Mesodermal cell (in vitro differentiated cells): ENCODE measurements around the gene ADPRH.
"Not testable (repeated sequence)": the region's sequence is repeated elsewhere in the genome, so short reads cannot be mapped to it uniquely, and the experiment has no call there.

Experiments
- H3K27ac ChIP-seq: 2 replicates; pipeline ENCODE4 v1.7.0; 2013; ENCODE audit warnings: mild to moderate bottlenecking, low read depth, low read length, moderate library complexity; ENCODE audit not compliant: severe bottlenecking
- H3K36me3 ChIP-seq: 2 replicates; pipeline ENCODE4 v1.7.1; 2013; ENCODE audit warnings: mild to moderate bottlenecking, low read length, moderate library complexity; ENCODE audit not compliant: control insufficient read depth, insufficient read depth
- H3K4me1 ChIP-seq: one replicate; pipeline ENCODE4 v1.7.1; 2013; ENCODE audit warnings: mild to moderate bottlenecking, low read length; ENCODE audit not compliant: insufficient read depth, control insufficient read depth, poor library complexity, severe bottlenecking
- H3K4me3 ChIP-seq: 2 replicates; pipeline ENCODE4 v1.7.0; 2013; ENCODE audit warnings: low read length, control low read depth, mild to moderate bottlenecking; ENCODE audit not compliant: insufficient read depth, poor library complexity, severe bottlenecking; ENCODE audit errors: extremely low read depth
- H3K9me3 ChIP-seq: 2 replicates; pipeline ENCODE4 v1.7.1; 2013; ENCODE audit warnings: mild to moderate bottlenecking, low read length, moderate library complexity; ENCODE audit not compliant: control insufficient read depth
- WGBS, 2 experiments: methylation state at CpG; one replicate each; pipeline ENCODE4 v1.1.5; 2013; ENCODE audit warnings: missing lambda C conversion rate in 2 of 2; ENCODE audit not compliant: insufficient coverage in 2 of 2; 5-methylcytosine and 5-hydroxymethylcytosine counted together

The ADPRH gene

GRCh38 chr3:119548341-119548740 is 31.0 kb upstream of the ADPRH start:
- H3K4me1 ChIP-seq: no peaks in the 10 kb centered on the region
- 73 to 80% methylated on average over 3 of the region's 3 CpGs for WGBS, 2 experiments
- no peaks in the 10 kb centered on the region for H3K9me3 ChIP-seq
- H3K27ac ChIP-seq: no peak overlapping the region
- no peaks in the 10 kb centered on the region for H3K36me3 ChIP-seq
- H3K4me3 ChIP-seq: no peak overlapping the region

DNA sequence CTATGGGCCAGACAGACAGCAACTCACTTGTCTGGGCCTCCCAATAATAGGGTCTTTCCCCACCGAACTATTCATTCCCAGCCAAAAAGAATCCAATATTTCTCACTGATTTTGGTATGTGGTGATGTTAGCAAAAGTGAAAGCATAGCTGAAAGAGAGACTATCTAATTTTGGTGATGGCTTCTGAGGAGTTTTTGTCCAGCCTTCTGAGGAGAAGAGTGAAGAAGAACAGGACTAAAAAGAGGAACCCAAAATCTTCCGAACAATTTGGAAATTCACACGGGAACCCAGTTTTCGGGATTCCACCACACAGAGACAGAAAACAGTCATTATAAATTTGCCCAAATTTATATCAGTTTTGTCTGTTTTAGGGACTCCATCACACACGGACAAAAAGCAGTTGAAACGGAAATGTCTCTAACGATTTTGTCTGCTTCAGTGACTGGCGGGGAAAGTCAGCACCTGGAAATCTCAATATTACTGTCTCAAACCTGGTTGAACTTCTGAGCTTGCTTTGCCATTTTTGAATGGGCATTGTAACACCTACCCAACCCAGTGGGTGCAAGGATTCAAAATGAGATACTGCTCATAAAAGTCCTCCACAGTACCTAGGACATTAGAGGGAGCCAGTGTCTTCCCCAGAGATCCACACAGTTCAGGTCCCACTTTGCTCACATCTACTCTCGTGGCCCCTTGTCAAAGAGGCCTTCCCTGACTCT is 28.9 kb upstream of the ADPRH start:
- 93 to 95% methylated on average over 5 to 8 of the region's 9 CpGs for WGBS, 2 experiments
- Histone ChIP-seq H3K36me3 (no peaks in the 10 kb centered on the region), H3K4me3 (no peak overlapping the region), H3K4me1 (no peaks in the 10 kb centered on the region), H3K9me3 (no peaks in the 10 kb centered on the region), H3K27ac (no peak overlapping the region)

GRCh38 chr3:119551598-119551997 is 27.7 kb upstream of the ADPRH start:
- Histone ChIP-seq H3K4me3 (no peak overlapping the region), H3K27ac (no peak overlapping the region), H3K4me1 (no peaks in the 10 kb centered on the region), H3K9me3 (no peaks in the 10 kb centered on the region), H3K36me3 (no peaks in the 10 kb centered on the region)
- 81 to 85% methylated on average over 4 to 5 of the region's 5 CpGs for WGBS, 2 experiments

DNA sequence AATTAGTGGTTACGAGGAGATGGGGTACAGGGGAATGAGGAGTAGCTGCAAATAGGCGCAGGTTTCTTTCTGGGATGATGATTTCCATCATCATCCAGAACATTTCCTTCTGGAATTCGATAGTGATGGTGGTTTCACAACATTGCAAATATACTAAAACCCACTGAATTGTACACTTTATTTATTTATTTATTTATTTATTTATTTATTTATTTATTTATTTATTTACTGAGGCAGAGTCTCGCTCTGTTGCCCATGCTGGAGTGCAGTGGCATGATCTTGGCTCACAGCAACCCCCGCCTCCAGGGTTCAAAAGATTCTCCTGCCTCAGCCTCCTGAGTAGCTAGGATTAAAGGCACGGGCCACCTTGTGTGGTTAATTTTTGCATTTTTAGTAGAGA is 26.4 kb upstream of the ADPRH start:
- not testable (repeated sequence) for H3K4me3 ChIP-seq, H3K27ac ChIP-seq, H3K36me3 ChIP-seq, H3K9me3 ChIP-seq, H3K4me1 ChIP-seq
- WGBS, 2 experiments: 86 to 100% methylated on average over 2 to 3 of the region's 6 CpGs

DNA sequence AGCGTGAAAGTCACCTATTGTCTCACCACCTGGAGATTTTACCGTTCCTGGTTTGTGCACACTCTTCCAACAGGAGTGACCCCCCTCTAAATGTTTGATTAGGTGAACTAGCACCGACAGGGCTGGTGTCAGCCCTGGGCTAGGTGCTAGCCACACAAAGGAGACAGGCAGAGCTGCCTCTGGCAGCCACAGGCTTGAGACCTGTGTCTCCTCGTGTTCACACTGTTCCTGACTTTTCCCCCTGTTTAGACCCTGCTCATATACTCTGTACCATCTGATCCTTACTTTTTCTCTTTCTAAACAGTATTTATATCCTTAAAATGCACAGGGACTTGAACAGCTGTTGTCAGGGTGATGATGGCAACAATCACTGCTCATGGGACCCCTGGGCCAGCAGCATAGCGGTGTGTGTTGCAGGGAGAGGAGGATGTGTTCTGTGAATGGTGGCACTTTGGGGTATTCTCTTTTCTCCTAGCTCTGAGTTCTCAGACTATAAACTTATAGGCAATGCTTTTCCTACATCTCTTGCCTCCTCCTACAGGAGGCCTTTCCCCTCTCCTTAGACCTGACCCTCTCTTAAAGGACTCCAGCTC is 25.4 kb upstream of the ADPRH start:
- no peak overlapping the region for H3K4me3 ChIP-seq
- 55 to 60% methylated on average over 2 to 3 of the region's 5 CpGs for WGBS, 2 experiments
- H3K36me3 ChIP-seq: no peaks in the 10 kb centered on the region
- no peaks in the 10 kb centered on the region for H3K4me1 ChIP-seq
- H3K27ac ChIP-seq: no peak overlapping the region
- no peaks in the 10 kb centered on the region for H3K9me3 ChIP-seq

DNA sequence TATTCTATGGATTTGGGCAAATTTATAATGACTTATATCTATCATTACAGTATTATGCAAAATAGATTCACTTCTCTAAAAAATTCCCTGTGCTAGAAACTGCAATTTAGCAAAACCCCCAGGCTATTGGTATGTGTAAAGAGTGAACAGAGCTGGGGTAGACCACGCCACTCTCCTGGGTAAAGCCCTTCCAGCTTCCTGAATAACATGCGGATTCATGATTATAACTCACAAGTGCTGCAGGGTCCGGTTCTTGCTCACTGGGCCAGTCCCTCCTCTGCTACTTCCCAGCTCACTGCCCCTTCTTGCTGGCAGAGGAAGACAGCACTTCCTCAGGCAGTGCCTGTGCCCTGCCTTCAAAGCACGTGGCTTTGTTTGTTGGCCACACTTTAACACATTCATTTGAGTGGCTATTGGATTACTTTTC is 24.0 kb upstream of the ADPRH start:
- WGBS, 2 experiments: 80 to 100% methylated on average over 2 to 3 of the region's 4 CpGs
- H3K36me3 ChIP-seq: no peaks in the 10 kb centered on the region
- H3K27ac ChIP-seq: no peak overlapping the region
- no peaks in the 10 kb centered on the region for H3K4me1 ChIP-seq
- H3K4me3 ChIP-seq: no peak overlapping the region
- no peaks in the 10 kb centered on the region for H3K9me3 ChIP-seq

GRCh38 chr3:119555929-119556328 is 23.4 kb upstream of the ADPRH start:
- Histone ChIP-seq H3K4me1 (no peaks in the 10 kb centered on the region), H3K36me3 (no peaks in the 10 kb centered on the region), H3K4me3 (no peak overlapping the region), H3K9me3 (no peaks in the 10 kb centered on the region), H3K27ac (no peak overlapping the region)
- WGBS, 2 experiments: 60% methylated on average over 1 of the region's 1 CpG; no CpG with 5 or more reads in 1 of the 2 experiments

DNA sequence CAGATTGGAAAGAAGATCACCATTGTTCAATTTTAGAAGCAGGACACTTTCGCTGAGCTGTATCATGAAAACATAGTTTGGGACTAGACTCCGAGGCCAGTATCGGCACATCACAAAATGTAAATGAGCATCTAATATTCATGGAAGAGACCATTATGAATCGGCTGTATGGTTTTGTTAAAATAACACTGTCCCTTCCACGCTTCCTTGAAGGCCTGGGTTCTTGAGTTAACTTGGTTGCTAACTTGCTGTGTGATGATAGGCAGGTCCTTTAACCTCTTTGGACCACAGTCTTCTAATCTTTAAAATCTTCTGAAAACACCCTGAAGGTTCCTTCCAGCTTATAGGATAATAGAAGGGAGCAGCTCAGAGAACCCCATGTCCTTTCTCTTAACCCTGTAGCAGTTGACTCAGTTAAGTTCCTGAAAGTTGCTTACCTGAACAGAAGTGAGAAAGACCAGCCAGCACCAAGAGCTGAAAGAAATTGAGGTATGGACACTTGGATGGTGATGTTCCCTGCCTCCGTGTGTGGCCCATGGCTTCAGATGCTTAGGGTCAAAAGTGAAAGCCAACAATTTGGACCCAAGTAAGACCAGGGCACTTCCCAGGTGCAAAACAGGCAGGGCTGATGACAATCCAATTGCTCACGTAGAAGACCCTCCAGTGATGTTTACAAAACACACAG is 22.0 kb upstream of the ADPRH start:
- H3K9me3 ChIP-seq: no peaks in the 10 kb centered on the region
- H3K4me3 ChIP-seq: no peak overlapping the region
- WGBS, 2 experiments: 91 to 100% methylated on average over 5 of the region's 7 CpGs
- H3K27ac ChIP-seq: no peak overlapping the region
- no peaks in the 10 kb centered on the region for H3K4me1 ChIP-seq
- H3K36me3 ChIP-seq: no peaks in the 10 kb centered on the region

GRCh38 chr3:119557877-119558269 is 21.4 kb upstream of the ADPRH start:
- no peaks in the 10 kb centered on the region for H3K36me3 ChIP-seq
- H3K4me1 ChIP-seq: no peaks in the 10 kb centered on the region
- 90 to 96% methylated on average over 2 to 3 of the region's 3 CpGs for WGBS, 2 experiments
- H3K27ac ChIP-seq: no peak overlapping the region
- H3K9me3 ChIP-seq: no peaks in the 10 kb centered on the region
- no peak overlapping the region for H3K4me3 ChIP-seq

DNA sequence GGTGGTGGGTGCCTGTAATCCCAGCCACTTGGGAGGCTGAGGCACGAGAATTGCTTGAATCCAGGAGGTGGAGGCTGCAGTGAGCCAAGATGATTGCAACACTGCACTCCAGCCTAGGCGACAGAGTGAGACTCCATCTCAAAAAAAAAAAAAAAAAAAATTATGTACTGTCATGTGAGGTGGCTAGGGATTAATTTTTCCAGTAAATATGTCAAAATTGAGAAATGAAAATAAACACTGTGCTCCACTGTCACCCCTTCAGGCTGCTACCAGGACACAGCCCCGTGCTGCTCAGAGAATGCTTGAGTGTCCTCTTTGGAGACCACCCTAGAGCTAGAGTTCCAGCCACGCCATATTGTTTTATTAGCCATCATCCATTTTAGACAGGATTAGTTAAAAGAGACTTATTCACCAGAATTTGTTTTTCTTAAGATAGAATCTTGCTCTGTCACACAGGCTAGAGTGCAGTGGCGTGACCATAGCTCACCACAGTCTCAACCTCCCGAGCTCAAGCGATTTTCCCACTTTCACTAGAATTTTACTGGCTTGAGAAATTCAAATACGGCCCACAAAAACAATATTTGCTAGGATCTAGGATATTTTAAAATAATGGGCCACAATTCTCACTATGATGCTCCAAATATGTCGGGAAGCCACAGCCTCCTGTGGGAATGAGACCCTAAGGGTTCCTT is 20.5 kb upstream of the ADPRH start:
- no peak overlapping the region for H3K4me3 ChIP-seq
- no peaks in the 10 kb centered on the region for H3K4me1 ChIP-seq
- no peak overlapping the region for H3K27ac ChIP-seq
- H3K9me3 ChIP-seq: no peaks in the 10 kb centered on the region
- H3K36me3 ChIP-seq: no peaks in the 10 kb centered on the region
- WGBS, 2 experiments: 93 to 100% methylated on average over 2 to 6 of the region's 9 CpGs
